ENCODE data around the gene CRPPA.

- TF ChIP-seq CTCF (IDR thresholded peaks at IDR 0.05; ENCODE audit: borderline replicate concordance, extremely low read depth, low read length, poor library complexity, severe bottlenecking) (no peak), EZH2 (IDR thresholded peaks at IDR 0.05; ENCODE audit: borderline replicate concordance, low read depth, low read length, severe bottlenecking) (no peak)
These were observed 731 bp upstream of the CRPPA start for GRCh38 chr7:16422103-16422435.

Measured in DND-41 (cell line).